C4-2B (cell line): ENCODE results near the gene MARCHF6.
A peak's percentile ranks its signal among the peaks of the same experiment; 100 is the strongest.

Experiments used
- H3K27ac ChIP-seq: fragments of 450-650 bp; 2 replicates; pipeline ENCODE4 v1.5.1; 2017
- CTCF ChIP-seq: fragments of 450-650 bp; conservative IDR thresholded peaks from 2 replicates; pipeline ENCODE4 v1.5.1; 2017; ENCODE audit warnings: mild to moderate bottlenecking
- ZFX ChIP-seq: fragments of 450-650 bp; IDR thresholded peaks from 2 replicates; pipeline ENCODE4 v1.6.1; 2017

MARCHF6 gene

GRCh38 chr5:10353241-10354047 is at the start of gene MARCHF6:
Gene MARCHF6 (plus strand): TSS chr5:10353695. CDS start chr5:10353899, 204 bp downstream.
- TF ChIP-seq ZFX: peak; percentile 93
- no peak for TF ChIP-seq CTCF
- H3K27ac ChIP-seq: peak within 1 kb of the TSS; percentile 98

GRCh38 chr5:10303699-10304170 is 49.8 kb upstream of the MARCHF6 start:
- TF ChIP-seq ZFX (no peak), CTCF (no peak)
- no peak overlapping the region for H3K27ac ChIP-seq

- no peak for TF ChIP-seq CTCF
- no peak for TF ChIP-seq ZFX
- H3K27ac ChIP-seq: peak overlapping the region; percentile 90
Measured at GRCh38 chr5:10304932-10305331, 48.6 kb upstream of the MARCHF6 start.

GRCh38 chr5:10306114-10306513 is 47.4 kb upstream of the MARCHF6 start:
- TF ChIP-seq CTCF: no peak
- TF ChIP-seq ZFX: no peak
- H3K27ac ChIP-seq: peak overlapping the region; percentile 90

GRCh38 chr5:10306806-10307205 is 46.7 kb upstream of the MARCHF6 start:
- TF ChIP-seq CTCF (no peak), ZFX (no peak)
- peak overlapping the region; percentile 90 for H3K27ac ChIP-seq

GRCh38 chr5:10307206-10308148 is 46.0 kb upstream of the MARCHF6 start, which contains the start of gene CMBL:
Gene CMBL (minus strand): TSS chr5:10307902. CDS start chr5:10290762, 17,140 bp downstream.
- H3K27ac ChIP-seq: peak within 1 kb of the TSS; percentile 90
- TF ChIP-seq CTCF (no peak), ZFX (peak; percentile 80)

GRCh38 chr5:10308844-10309243 is 44.7 kb upstream of the MARCHF6 start:
- peak overlapping the region; percentile 90 for H3K27ac ChIP-seq
- TF ChIP-seq CTCF (no peak), ZFX (no peak)
